ENCODE results near the gene TEPSIN.

TEPSIN gene

GRCh38 chr17:81200201-81200600 is 38.7 kb downstream of the TEPSIN start:
- in situ Hi-C loops (cut with HindIII; ENCODE audit: low sequenced_read_pairs): no loop called here

DNA sequence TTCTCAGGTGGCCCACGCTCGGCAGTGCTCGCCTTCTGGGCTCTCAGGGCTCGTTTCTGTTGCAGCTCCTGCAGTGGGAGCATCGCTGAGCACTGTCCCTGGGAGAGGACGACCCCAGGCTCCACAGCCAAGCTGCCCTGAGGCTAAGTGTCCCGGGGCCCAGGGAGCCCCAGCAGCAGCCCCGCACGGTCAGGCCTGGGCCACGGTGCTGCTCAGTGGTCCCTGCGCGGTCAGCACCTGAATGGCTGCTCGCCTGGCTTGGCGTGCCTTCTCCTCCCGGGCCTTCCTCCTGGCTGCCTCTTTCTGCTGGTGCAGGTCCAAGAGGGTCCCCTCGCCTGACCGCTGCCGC is 39.4 kb downstream of the TEPSIN start:
- in situ Hi-C loops (cut with HindIII; ENCODE audit: low sequenced_read_pairs): no loop called here

GRCh38 chr17:81198826-81199481 is 39.9 kb downstream of the TEPSIN start:
- in situ Hi-C loops (cut with HindIII; ENCODE audit: low sequenced_read_pairs): no loop called here

- in situ Hi-C loops (cut with HindIII; ENCODE audit: low sequenced_read_pairs): no loop called here
Observed at GRCh38 chr17:81197831-81198490, 40.9 kb downstream of the TEPSIN start.

GRCh38 chr17:81197409-81197795 is 41.5 kb downstream of the TEPSIN start:
- in situ Hi-C loops (cut with HindIII; ENCODE audit: low sequenced_read_pairs): no loop called here

DNA sequence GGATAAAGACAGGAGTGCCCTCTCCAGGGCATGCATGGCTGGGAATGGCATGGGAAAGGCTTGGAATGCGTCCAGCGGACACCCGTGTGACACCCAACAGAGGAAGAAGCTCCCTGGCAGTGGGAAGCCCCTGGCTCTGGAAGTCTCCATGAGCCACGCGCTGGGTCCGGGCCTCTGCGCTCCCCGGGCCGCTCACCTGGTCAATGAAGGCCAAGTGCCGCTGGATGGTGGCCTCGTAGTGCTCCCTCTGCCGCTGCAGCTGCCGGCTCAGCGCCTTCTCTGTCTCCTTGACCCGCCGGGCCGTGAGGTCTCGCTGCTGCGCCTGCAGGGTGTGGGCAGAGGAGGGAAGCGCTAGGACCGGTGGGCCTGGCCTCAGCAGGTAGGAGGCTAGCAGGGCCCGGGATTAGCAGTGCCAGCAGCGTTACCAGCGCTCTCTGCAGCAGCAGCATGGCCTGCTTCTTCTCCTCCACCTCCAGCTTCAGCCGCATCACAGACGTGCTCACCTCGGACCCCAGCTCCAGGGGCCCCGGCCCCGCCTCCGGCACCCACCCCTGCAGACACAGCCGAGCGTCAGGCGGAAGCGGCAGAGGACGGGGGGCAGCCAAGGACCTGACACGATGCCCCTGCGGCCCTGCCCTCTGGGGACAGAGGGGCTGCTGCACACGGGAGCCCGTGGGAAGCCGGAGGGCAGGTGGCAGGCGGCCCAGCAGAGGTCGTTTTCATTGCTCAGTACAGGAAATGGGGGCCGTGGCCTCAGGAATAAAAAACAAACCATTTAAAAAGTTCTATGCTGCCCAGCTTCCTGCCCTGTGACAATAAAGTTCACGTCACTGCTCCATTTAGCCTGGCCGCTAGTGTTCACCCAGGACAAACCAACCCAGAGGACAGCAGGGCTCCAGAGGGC is 42.1 kb downstream of the TEPSIN start:
- in situ Hi-C loops (cut with HindIII; ENCODE audit: low sequenced_read_pairs): no loop called here

DNA sequence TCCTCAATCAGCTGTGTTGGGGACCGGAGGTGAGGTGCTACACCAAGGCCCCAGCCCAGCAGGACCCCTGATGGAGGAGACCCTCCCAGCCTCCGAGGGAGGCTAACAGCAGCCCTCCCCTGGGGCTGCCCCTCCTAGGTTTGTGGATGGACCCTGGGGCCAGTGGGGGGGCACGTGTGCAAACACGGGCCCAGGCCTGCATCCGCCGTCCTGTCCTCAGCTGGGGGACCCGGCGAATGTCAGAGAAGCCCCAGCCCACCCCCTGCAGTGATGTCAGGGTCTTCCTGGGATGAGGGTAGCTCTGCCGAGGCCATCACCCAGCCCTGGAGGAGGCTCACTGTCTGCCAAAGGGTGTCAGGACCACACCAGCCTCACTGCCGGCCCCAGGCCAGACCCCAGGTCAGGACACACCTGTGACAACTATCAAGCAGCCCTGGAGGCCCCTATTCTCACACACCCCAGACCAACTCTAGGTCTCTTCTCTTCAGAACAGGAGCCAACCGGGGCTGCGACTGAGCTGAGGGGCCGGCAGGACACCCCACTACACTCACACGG is 42.8 kb downstream of the TEPSIN start:
- in situ Hi-C loops (cut with HindIII; ENCODE audit: low sequenced_read_pairs): no loop called here

DNA sequence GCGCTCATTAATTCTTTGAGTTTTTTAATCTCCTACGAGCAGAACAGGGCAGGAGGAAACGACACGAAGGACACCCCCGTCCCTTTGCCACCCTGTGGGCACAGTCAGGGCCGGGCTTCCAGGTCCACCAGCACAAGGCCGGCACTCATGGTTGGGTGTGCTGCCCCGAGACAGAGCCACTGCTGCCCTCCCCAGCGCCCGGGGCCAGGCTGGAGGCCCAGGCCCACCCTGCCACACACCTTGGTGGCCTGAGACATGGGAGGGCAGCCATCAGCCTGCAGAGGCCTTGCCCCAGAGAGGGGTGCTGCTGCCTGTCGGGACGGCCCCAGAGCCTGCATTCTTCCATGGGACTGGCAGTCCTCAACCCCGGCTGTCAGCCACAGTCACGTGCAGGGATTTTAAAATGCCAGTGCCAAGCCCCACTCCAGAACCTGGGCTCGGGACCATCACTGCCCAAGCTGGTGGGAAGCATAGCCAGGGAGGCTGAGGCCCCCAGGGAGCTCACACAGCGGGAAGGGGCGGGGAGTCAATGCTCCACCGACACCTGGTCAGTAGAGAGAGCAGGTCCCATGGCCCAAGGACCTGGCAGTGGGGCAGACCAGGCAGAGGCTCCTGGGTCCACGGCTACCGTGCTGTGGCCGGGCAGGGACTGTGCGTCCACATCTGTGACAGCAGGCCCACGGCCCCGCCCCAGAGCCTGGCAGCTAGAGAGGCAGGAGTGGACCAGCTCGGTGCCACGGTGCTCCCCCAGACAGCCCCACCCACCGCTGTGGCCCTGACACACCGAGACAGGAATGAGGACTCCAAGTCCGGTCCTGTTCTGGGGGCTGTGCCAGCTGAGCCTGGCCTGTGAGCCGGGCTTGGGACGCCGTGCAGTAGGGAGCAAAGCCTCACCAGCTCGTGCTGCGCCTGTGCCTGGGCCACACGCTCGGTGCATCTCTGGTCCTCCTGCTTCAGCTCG is 43.6 kb downstream of the TEPSIN start:
- in situ Hi-C loops (cut with HindIII; ENCODE audit: low sequenced_read_pairs): no loop called here

DNA sequence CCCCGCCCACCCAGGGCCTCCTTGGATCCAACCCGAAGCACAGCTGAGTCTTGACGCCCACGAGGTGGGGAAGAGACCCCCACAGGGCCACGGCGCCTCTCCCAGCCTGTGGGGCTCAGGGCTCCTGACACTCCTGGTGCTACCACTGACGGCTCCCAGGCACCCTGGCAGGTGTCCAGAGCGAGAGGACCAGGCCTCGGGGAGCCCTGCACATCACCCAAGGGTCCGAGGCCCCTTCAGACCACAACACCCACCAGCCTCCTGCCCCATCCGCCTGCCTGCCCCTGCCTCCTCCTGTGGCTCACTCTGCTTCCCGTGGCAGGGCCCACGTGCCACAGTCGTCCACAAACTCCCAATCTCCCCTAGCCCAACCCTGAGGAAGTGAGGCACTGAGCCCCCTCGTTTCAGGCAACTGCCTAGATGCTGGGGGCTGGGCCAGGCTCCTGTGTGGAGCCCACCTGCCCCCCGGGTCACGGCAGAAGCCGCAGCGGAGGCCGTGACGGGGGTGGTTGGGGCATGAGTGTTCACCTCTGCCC is 44.6 kb downstream of the TEPSIN start:
- in situ Hi-C loops (cut with HindIII; ENCODE audit: low sequenced_read_pairs): no loop called here

- in situ Hi-C loops (cut with HindIII; ENCODE audit: low sequenced_read_pairs): no loop called here
Observed at GRCh38 chr17:81193470-81194224, 45.2 kb downstream of the TEPSIN start.

DNA sequence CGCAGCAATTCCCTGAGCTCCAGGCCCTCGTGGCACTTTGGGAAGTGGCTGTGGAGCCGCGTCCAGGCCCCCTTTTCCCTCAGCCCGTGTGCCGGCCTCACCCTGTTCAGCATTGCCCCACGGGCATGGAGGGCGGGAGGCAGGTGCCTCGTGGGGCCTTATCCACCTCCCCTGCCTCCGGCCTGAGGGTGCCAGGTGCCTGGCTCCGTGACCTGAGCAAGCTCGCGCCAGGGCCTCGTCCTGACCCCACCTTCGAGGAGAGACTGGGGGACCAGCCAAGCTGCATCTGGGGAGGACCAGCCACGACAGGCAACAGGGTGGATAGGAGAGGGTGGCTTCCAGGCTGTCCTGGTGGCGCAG is 45.8 kb downstream of the TEPSIN start:
- in situ Hi-C loops (cut with HindIII; ENCODE audit: low sequenced_read_pairs): no loop called here

- in situ Hi-C loops (cut with HindIII; ENCODE audit: low sequenced_read_pairs): no loop called here
Observed at GRCh38 chr17:81192386-81193050, 46.3 kb downstream of the TEPSIN start.

DNA sequence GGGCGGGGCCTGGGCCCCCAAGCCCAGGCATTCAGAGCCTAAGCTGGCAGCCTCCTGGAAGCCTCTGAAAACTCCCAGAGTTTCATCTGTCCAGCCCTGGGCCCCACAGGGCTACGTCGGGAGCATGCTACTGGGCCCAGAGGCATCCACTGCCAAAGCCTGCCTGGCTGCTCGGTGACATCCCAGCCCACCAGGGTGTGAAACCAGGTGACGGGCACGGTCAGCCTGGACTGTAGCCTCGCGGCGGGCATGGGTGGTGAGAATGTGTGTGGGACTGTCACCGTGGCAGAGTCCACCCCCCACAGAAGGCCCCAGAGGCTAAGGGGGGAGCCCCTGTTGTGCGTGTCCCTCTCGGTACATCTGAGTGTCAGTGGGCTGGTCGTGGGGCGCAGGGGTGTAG is 47.2 kb downstream of the TEPSIN start:
- in situ Hi-C loops (cut with HindIII; ENCODE audit: low sequenced_read_pairs): no loop called here

- in situ Hi-C loops (cut with HindIII; ENCODE audit: low sequenced_read_pairs): no loop called here
Observed at GRCh38 chr17:81191116-81191515, 47.7 kb downstream of the TEPSIN start.

GRCh38 chr17:81190591-81190990 is 48.3 kb downstream of the TEPSIN start:
- in situ Hi-C loops (cut with HindIII; ENCODE audit: low sequenced_read_pairs): no loop called here

- in situ Hi-C loops (cut with HindIII; ENCODE audit: low sequenced_read_pairs): loop anchor here (5.0 kb wide), 1 partner anchor 48 kb away; no protein-coding TSS in a partner anchor
Observed at GRCh38 chr17:81189670-81190530, 49.0 kb downstream of the TEPSIN start.

- in situ Hi-C loops (cut with HindIII; ENCODE audit: low sequenced_read_pairs): loop anchor here (5.0 kb wide), 1 partner anchor 47 kb away; no protein-coding TSS in a partner anchor
Observed at GRCh38 chr17:81189016-81189415, 49.8 kb downstream of the TEPSIN start.

DNA sequence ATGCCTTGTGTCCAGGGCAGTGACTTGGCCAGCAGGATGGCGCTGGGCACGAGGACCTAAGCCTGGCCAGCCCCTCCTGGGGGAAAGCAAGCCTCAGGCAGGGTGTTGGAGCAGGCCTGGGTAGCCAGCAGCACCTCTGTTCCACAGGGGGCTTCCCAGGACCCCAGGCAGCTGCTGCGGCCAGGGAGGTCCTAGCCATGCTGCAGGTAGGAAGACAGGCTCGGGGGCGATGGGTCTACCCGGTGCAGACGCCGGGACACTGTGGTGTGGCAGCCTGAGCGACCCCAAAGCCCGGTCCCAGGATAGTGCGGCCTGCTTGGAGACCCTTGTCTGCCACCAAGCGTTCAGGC is 50.4 kb downstream of the TEPSIN start:
- in situ Hi-C loops (cut with HindIII; ENCODE audit: low sequenced_read_pairs): loop anchor here (5.0 kb wide), 1 partner anchor 46 kb away; no protein-coding TSS in a partner anchor

All from endothelial cell of hepatic sinusoid (primary cell).